ENCODE data around the gene DDOST. TPM values are rescaled to one million over a fixed set of nuclear protein-coding genes. Genes with fewer than 3 reads are reported as not detected.

The DDOST gene
- total and polyA plus RNA-seq, 2 donors from 2014 or later: 146 to 206 TPM

- Histone ChIP-seq H3K9me3 (ENCODE audit: control insufficient read depth in 2 of 3, insufficient read depth in 1 of 3, low read length in 3 of 3) (no peaks in the 10 kb centered on the region), H3K27me3 (ENCODE audit: control insufficient read depth, insufficient read depth, low read length) (no peaks in the 10 kb centered on the region), H3K36me3 (ENCODE audit: control insufficient read depth in 2 of 3, insufficient read depth in 3 of 3, low read length in 3 of 3) (peaks cover 7 to 68% (median 63%) of the 10 kb centered on the region in 3 donors), H3K4me3 (ENCODE audit: low read length in 3 of 3) (no peak overlapping the region), H3K27ac (ENCODE audit: low read depth in 2 of 2, low read length in 2 of 2) (no peak overlapping the region), H3K9ac (ENCODE audit: low read length in 3 of 3) (no peak overlapping the region), H3K4me1 (ENCODE audit: control insufficient read depth in 2 of 3, insufficient read depth in 2 of 3, low read depth in 1 of 3, low read length in 3 of 3) (no peaks in the 10 kb centered on the region)
- no peak for TF ChIP-seq CTCF (IDR thresholded peaks at IDR 0.05; ENCODE audit: borderline replicate concordance, extremely low read depth, insufficient read depth)
- DNase-seq (no peak), FAIRE-seq (no peak)
- intact Hi-C loops (cut with DNase I): no loop called here
Observed at GRCh38 chr1:20652300-20652699, 8.9 kb downstream of the DDOST start.

- intact Hi-C loops (cut with DNase I): no loop called here
- Histone ChIP-seq H3K9ac (ENCODE audit: low read length in 3 of 3) (no peak overlapping the region), H3K27me3 (ENCODE audit: control insufficient read depth, insufficient read depth, low read length) (no peaks in the 10 kb centered on the region), H3K36me3 (ENCODE audit: control insufficient read depth in 2 of 3, insufficient read depth in 3 of 3, low read length in 3 of 3) (peaks cover 8 to 57% (median 54%) of the 10 kb centered on the region in 3 donors), H3K9me3 (ENCODE audit: control insufficient read depth in 2 of 3, insufficient read depth in 1 of 3, low read length in 3 of 3) (no peaks in the 10 kb centered on the region), H3K27ac (ENCODE audit: low read depth in 2 of 2, low read length in 2 of 2) (no peak overlapping the region), H3K4me3 (ENCODE audit: low read length in 3 of 3) (no peak overlapping the region), H3K4me1 (ENCODE audit: control insufficient read depth in 2 of 3, insufficient read depth in 2 of 3, low read depth in 1 of 3, low read length in 3 of 3) (no peaks in the 10 kb centered on the region)
- TF ChIP-seq CTCF (IDR thresholded peaks at IDR 0.05; ENCODE audit: borderline replicate concordance, extremely low read depth, insufficient read depth): no peak
- FAIRE-seq: no peak
- no peak for DNase-seq
Observed at GRCh38 chr1:20648946-20649345, 12.2 kb downstream of the DDOST start.

- no peak for DNase-seq
- Histone ChIP-seq H3K4me1 (ENCODE audit: control insufficient read depth in 2 of 3, insufficient read depth in 2 of 3, low read depth in 1 of 3, low read length in 3 of 3) (no peaks in the 10 kb centered on the region), H3K9me3 (ENCODE audit: control insufficient read depth in 2 of 3, insufficient read depth in 1 of 3, low read length in 3 of 3) (no peaks in the 10 kb centered on the region), H3K4me3 (ENCODE audit: low read length in 3 of 3) (no peak overlapping the region), H3K36me3 (ENCODE audit: control insufficient read depth in 2 of 3, insufficient read depth in 3 of 3, low read length in 3 of 3) (peaks cover 4 to 55% (median 52%) of the 10 kb centered on the region in 3 donors), H3K9ac (ENCODE audit: low read length in 3 of 3) (no peak overlapping the region), H3K27ac (ENCODE audit: low read depth in 2 of 2, low read length in 2 of 2) (no peak overlapping the region), H3K27me3 (ENCODE audit: control insufficient read depth, insufficient read depth, low read length) (no peaks in the 10 kb centered on the region)
- no peak for FAIRE-seq
- intact Hi-C loops (cut with DNase I): no loop called here
- no peak for TF ChIP-seq CTCF (IDR thresholded peaks at IDR 0.05; ENCODE audit: borderline replicate concordance, extremely low read depth, insufficient read depth)
Observed at GRCh38 chr1:20648438-20648837, 12.7 kb downstream of the DDOST start.

GRCh38 chr1:20645414-20645813 is 15.8 kb downstream of the DDOST start:
- Histone ChIP-seq H3K4me1 (ENCODE audit: control insufficient read depth in 2 of 3, insufficient read depth in 2 of 3, low read depth in 1 of 3, low read length in 3 of 3) (no peaks in the 10 kb centered on the region), H3K27ac (ENCODE audit: low read depth in 2 of 2, low read length in 2 of 2) (no peak overlapping the region), H3K27me3 (ENCODE audit: control insufficient read depth, insufficient read depth, low read length) (no peaks in the 10 kb centered on the region), H3K9me3 (ENCODE audit: control insufficient read depth in 2 of 3, insufficient read depth in 1 of 3, low read length in 3 of 3) (no peaks in the 10 kb centered on the region), H3K36me3 (ENCODE audit: control insufficient read depth in 2 of 3, insufficient read depth in 3 of 3, low read length in 3 of 3) (peaks cover 4 to 52% (median 49%) of the 10 kb centered on the region in 3 donors), H3K9ac (ENCODE audit: low read length in 3 of 3) (no peak overlapping the region), H3K4me3 (ENCODE audit: low read length in 3 of 3) (no peak overlapping the region)
- DNase-seq (no peak), FAIRE-seq (no peak)
- TF ChIP-seq CTCF (IDR thresholded peaks at IDR 0.05; ENCODE audit: borderline replicate concordance, extremely low read depth, insufficient read depth): no peak
- intact Hi-C loops (cut with DNase I): no loop called here

All from kidney (tissue), 14 donors.